Neural cell (in vitro differentiated cells): Measurements from ENCODE around the gene C9orf78. TPM values are rescaled to one million over a fixed set of nuclear protein-coding genes. Genes with fewer than 3 reads are reported as not detected.

Source experiments
- H2AFZ ChIP-seq: fragments of 200-600, 300-800 bp; sonication (generic), shearing (Covaris generic); 2 replicates; pipeline ENCODE4 v1.6.0; 2014; ENCODE audit warnings: low read depth, mild to moderate bottlenecking, antibody characterized with exemption, low read length, moderate library complexity
- H3F3A ChIP-seq: fragments of 200-600 bp; shearing (Covaris generic); 2 replicates; pipeline ENCODE4 v1.6.1; 2016; ENCODE audit warnings: mild to moderate bottlenecking, moderate library complexity, mixed read lengths, antibody characterized with exemption, low read length; ENCODE audit not compliant: insufficient read depth, poor library complexity, severe bottlenecking
- H3K27ac ChIP-seq: fragments of 200-600, 300-800 bp; sonication (generic), shearing (Covaris generic); 2 replicates; pipeline ENCODE4 v1.5.1; 2014; ENCODE audit warnings: mild to moderate bottlenecking, low read length, moderate library complexity
- H3K27me3 ChIP-seq: fragments of 300-800, 200-600 bp; sonication (generic), shearing (Covaris generic); 2 replicates; pipeline ENCODE4 v1.6.0; 2014; ENCODE audit warnings: mild to moderate bottlenecking, low read depth, low read length, moderate library complexity; ENCODE audit not compliant: insufficient read depth
- H3K36me3 ChIP-seq: fragments of 300-800, 200-600 bp; sonication (generic), shearing (Covaris generic); 2 replicates; pipeline ENCODE4 v1.5.1; 2014; ENCODE audit warnings: mild to moderate bottlenecking, antibody characterized with exemption, low read length, moderate library complexity; ENCODE audit not compliant: insufficient read depth
- H3K4me2 ChIP-seq: fragments of 300-800, 200-600 bp; sonication (generic), shearing (Covaris generic); 2 replicates; pipeline ENCODE4 v1.6.0; 2014; ENCODE audit warnings: mild to moderate bottlenecking, low read length
- H3K4me3 ChIP-seq: fragments of 300-800, 200-600 bp; sonication (generic), shearing (Covaris generic); 2 replicates; pipeline ENCODE4 v1.5.1; 2014; ENCODE audit warnings: mild to moderate bottlenecking, low read length, moderate library complexity
- H3K79me2 ChIP-seq: fragments of 200-600 bp; shearing (Covaris generic); replicated peaks from 2 replicates; pipeline ENCODE4 v1.6.0; 2014; ENCODE audit warnings: mild to moderate bottlenecking, low read length, moderate library complexity; ENCODE audit not compliant: insufficient read depth
- H3K9ac ChIP-seq: fragments of 300-800, 200-600 bp; sonication (generic), shearing (Covaris generic); 2 replicates; pipeline ENCODE4 v1.6.1; 2016; ENCODE audit warnings: mild to moderate bottlenecking, low read length, mixed read lengths
- H3K9me2 ChIP-seq: fragments of 200-600 bp; shearing (Covaris generic); 2 replicates; pipeline ENCODE4 v1.6.1; 2016; ENCODE audit warnings: mild to moderate bottlenecking, low read length, mixed read lengths; ENCODE audit not compliant: insufficient read depth
- H3K9me3 ChIP-seq: fragments of 200-600, 300-800 bp; sonication (generic), shearing (Covaris generic); 2 replicates; pipeline ENCODE4 v1.6.1; 2016; ENCODE audit warnings: mild to moderate bottlenecking, mixed run types, low read length, moderate library complexity, mixed read lengths
- H4K20me1 ChIP-seq: fragments of 200-600 bp; shearing (Covaris generic); 2 replicates; pipeline ENCODE4 v1.6.1; 2016; ENCODE audit warnings: mild to moderate bottlenecking, mixed run types; ENCODE audit not compliant: insufficient read depth
- EP300 ChIP-seq: fragments of 450-650 bp; conservative IDR thresholded peaks from 2 replicates; pipeline ENCODE4 v1.6.1; 2014; ENCODE audit warnings: antibody characterized with exemption, mild to moderate bottlenecking, moderate library complexity; ENCODE audit not compliant: poor library complexity, severe bottlenecking
- EZH2 ChIP-seq: fragments of 200-600, 300-800 bp; shearing (Covaris generic), sonication (generic); IDR thresholded peaks from 2 replicates; pipeline ENCODE4 v1.6.1; 2014; ENCODE audit warnings: antibody characterized with exemption, low read length, borderline replicate concordance, mild to moderate bottlenecking; ENCODE audit not compliant: insufficient read depth, poor library complexity, severe bottlenecking
- MXI1 ChIP-seq: fragments of 450-650 bp; conservative IDR thresholded peaks from 2 replicates; pipeline ENCODE4 v1.6.1; 2014; ENCODE audit warnings: antibody characterized with exemption, mild to moderate bottlenecking; ENCODE audit not compliant: poor library complexity, severe bottlenecking
- POLR2AphosphoS5 ChIP-seq: IDR thresholded peaks from 2 replicates; pipeline ENCODE4 v1.6.1; 2012
- RAD21 ChIP-seq: fragments of 450-650 bp; conservative IDR thresholded peaks from 2 replicates; pipeline ENCODE4 v1.6.1; 2014; ENCODE audit warnings: antibody characterized with exemption, mild to moderate bottlenecking, moderate library complexity
- SMC3 ChIP-seq: fragments of 450-650 bp; conservative IDR thresholded peaks from 2 replicates; pipeline ENCODE4 v1.6.1; 2014; ENCODE audit warnings: antibody characterized with exemption, mild to moderate bottlenecking, moderate library complexity; ENCODE audit not compliant: poor library complexity
- TAF1 ChIP-seq: IDR thresholded peaks from 2 replicates; pipeline ENCODE4 v1.6.1; 2012; ENCODE audit warnings: low read depth
- polyA plus RNA-seq: library from polyadenylated mRNA; depleted of rRNA; stranded (reverse); fragments of >200 nt; gene quantifications from 2 replicates; pipeline ENCODE4 v1.2.3, GENCODE V29; 2014
- TF ChIP-seq, protein P1 (sequence below): IDR thresholded peaks from 2 replicates; pipeline ENCODE4 v1.6.1; 2012; ENCODE audit warnings: borderline replicate concordance
- TF ChIP-seq, protein P2 (sequence below): fragments of 450-650 bp; IDR thresholded peaks from 2 replicates; pipeline ENCODE4 v1.5.1; 2014; ENCODE audit warnings: antibody characterized with exemption, mild to moderate bottlenecking, moderate library complexity; ENCODE audit not compliant: poor library complexity, severe bottlenecking

The C9orf78 gene
- polyA plus RNA-seq, 1 donor from 2014 or later, result 91.3 TPM

DNA sequence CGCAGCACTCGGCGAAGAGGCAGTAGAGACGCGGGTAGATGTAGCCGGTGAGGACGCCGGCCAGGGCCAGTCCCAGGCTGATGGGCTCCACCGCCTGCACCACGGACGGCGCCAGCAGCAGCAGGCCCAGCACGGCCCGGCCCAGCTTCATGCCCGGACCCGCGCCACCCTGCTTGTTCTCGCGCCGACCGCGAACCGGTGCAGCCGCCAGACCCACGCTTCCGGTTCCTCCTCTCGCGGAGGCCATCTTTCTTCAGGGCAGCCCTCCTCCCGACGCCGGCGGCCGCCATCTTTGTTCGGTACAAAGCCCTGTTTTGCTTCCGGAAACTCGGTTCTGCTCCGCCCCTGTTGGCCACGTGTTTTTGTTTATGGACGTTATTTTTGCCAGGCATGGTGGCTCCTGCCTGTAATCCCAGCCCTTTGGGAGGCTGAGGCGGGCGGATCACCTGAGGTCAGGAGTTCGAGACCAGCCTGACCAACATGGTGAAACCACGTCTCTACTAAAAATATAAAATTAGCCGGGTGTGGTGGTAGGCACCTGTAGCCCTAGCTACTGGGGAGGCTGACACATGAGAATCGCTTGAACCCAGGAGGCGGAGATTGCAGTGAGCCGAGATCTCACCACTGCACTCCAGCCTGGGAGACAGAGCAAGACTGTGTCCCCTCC, 11.0 kb downstream of the C9orf78 start, which contains the start of gene TOR1A:
Gene TOR1A (minus strand): TSS at position 202 of the 667 bp plus-strand sequence. CDS start 51 bp downstream, at position 151.
- no peaks in the 10 kb centered on the region for H3K27me3 ChIP-seq
- H3K36me3 ChIP-seq, result no peaks in the 10 kb centered on the region
- H3K4me3 ChIP-seq, result peak within 1 kb of the TSS; percentile 87
- H4K20me1 ChIP-seq, result no peaks in the 10 kb centered on the region
- peaks cover 9% of the 10 kb centered on the region for H3K79me2 ChIP-seq
- peak; percentile 96 for TF ChIP-seq MXI1
- TF ChIP-seq, protein P1, sequence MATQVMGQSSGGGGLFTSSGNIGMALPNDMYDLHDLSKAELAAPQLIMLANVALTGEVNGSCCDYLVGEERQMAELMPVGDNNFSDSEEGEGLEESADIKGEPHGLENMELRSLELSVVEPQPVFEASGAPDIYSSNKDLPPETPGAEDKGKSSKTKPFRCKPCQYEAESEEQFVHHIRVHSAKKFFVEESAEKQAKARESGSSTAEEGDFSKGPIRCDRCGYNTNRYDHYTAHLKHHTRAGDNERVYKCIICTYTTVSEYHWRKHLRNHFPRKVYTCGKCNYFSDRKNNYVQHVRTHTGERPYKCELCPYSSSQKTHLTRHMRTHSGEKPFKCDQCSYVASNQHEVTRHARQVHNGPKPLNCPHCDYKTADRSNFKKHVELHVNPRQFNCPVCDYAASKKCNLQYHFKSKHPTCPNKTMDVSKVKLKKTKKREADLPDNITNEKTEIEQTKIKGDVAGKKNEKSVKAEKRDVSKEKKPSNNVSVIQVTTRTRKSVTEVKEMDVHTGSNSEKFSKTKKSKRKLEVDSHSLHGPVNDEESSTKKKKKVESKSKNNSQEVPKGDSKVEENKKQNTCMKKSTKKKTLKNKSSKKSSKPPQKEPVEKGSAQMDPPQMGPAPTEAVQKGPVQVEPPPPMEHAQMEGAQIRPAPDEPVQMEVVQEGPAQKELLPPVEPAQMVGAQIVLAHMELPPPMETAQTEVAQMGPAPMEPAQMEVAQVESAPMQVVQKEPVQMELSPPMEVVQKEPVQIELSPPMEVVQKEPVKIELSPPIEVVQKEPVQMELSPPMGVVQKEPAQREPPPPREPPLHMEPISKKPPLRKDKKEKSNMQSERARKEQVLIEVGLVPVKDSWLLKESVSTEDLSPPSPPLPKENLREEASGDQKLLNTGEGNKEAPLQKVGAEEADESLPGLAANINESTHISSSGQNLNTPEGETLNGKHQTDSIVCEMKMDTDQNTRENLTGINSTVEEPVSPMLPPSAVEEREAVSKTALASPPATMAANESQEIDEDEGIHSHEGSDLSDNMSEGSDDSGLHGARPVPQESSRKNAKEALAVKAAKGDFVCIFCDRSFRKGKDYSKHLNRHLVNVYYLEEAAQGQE, result peak; percentile 78
- TF ChIP-seq, protein P2, sequence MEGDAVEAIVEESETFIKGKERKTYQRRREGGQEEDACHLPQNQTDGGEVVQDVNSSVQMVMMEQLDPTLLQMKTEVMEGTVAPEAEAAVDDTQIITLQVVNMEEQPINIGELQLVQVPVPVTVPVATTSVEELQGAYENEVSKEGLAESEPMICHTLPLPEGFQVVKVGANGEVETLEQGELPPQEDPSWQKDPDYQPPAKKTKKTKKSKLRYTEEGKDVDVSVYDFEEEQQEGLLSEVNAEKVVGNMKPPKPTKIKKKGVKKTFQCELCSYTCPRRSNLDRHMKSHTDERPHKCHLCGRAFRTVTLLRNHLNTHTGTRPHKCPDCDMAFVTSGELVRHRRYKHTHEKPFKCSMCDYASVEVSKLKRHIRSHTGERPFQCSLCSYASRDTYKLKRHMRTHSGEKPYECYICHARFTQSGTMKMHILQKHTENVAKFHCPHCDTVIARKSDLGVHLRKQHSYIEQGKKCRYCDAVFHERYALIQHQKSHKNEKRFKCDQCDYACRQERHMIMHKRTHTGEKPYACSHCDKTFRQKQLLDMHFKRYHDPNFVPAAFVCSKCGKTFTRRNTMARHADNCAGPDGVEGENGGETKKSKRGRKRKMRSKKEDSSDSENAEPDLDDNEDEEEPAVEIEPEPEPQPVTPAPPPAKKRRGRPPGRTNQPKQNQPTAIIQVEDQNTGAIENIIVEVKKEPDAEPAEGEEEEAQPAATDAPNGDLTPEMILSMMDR, result no peak
- TF ChIP-seq EP300, result peak; percentile 53
- TF ChIP-seq TAF1, result peak; percentile 75
- no peak for TF ChIP-seq RAD21
- peak; percentile 37 for TF ChIP-seq SMC3
- TF ChIP-seq POLR2AphosphoS5, result peak; percentile 89
- TF ChIP-seq EZH2, result no peak
- H3K9me2 ChIP-seq, result no peaks in the 10 kb centered on the region
- no peaks in the 10 kb centered on the region for H3K9me3 ChIP-seq
- peak within 1 kb of the TSS; percentile 88 for H2AFZ ChIP-seq
- peak within 1 kb of the TSS; percentile 51 for H3K4me2 ChIP-seq
- no peaks in the 10 kb centered on the region for H3F3A ChIP-seq
- H3K9ac ChIP-seq, result peak within 1 kb of the TSS; percentile 83
- H3K27ac ChIP-seq, result peak within 1 kb of the TSS; percentile 62

DNA sequence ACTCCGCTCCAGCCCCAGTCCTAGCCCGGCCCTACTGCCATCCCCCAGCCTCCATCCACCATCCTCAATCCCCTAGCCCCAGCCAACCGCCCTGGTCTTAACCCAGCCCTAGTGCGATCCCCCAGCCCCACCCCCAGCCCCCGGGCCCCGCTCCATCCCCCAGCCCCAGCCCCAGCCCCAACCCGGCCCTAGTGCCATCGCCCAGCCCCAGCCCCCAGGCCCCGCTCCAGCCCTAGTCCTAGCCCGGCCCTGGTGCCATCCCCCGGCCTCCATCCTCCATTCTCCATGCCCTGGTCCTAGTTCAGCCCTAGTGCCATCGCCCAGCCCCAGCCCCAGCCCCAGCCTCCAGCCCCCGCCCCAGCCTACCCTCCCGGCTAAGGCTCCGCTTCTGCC, 11.5 kb downstream of the C9orf78 start:
- TF ChIP-seq, protein P2, result no peak
- no peak for TF ChIP-seq EZH2
- TF ChIP-seq RAD21, result no peak
- TF ChIP-seq POLR2AphosphoS5, result no peak
- TF ChIP-seq EP300, result no peak
- TF ChIP-seq SMC3, result no peak
- TF ChIP-seq, protein P1, result no peak
- Histone ChIP-seq H3K9me2 (no peaks in the 10 kb centered on the region), H3K79me2 (peaks cover 9% of the 10 kb centered on the region), H3K9ac (peak overlapping the region; percentile 83), H3K27me3 (no peaks in the 10 kb centered on the region), H2AFZ (peak overlapping the region; percentile 88), H3F3A (no peaks in the 10 kb centered on the region), H3K27ac (peak overlapping the region; percentile 62), H3K36me3 (no peaks in the 10 kb centered on the region), H3K9me3 (no peaks in the 10 kb centered on the region), H4K20me1 (no peaks in the 10 kb centered on the region), H3K4me3 (peak overlapping the region; percentile 87), H3K4me2 (no peak overlapping the region)
